ENCODE measurements around the gene KRT86. TPM values are rescaled to one million over a fixed set of nuclear protein-coding genes. Genes with fewer than 3 reads are reported as not detected.

Gene KRT86
- total RNA-seq, 1 donor from 2014 or later: not detected

- no peak for ATAC-seq (ENCODE audit: poor library complexity)
- intact Hi-C loops (cut with DNase I): no loop called here
- DNase-seq: no peak
Measured at GRCh38 chr12:52356762-52357580, 82.5 kb downstream of the KRT86 start.

Other genes starting within 250 kb of the KRT86 start
- 46.1 TPM for gene NR4A1, start 223.2 kb upstream of the KRT86 start, total RNA-seq
- gene ATG101, start 204.7 kb upstream of the KRT86 start, total RNA-seq: 23.5 TPM
- gene SMIM41, start 194.9 kb upstream of the KRT86 start, total RNA-seq: 0.35 TPM
- not detected for gene KRT80, start 82.6 kb upstream of the KRT86 start, total RNA-seq
- gene KRT7, start 41.4 kb upstream of the KRT86 start, total RNA-seq: 0.59 TPM
- not detected for gene KRT81, start 16.9 kb downstream of the KRT86 start, total RNA-seq
- not detected for gene KRT83, start 46.8 kb downstream of the KRT86 start, total RNA-seq
- not detected for gene KRT85, start 92.8 kb downstream of the KRT86 start, total RNA-seq
- not detected for gene KRT84, start 111.0 kb downstream of the KRT86 start, total RNA-seq
- not detected for gene KRT82, start 131.7 kb downstream of the KRT86 start, total RNA-seq
- not detected for gene KRT75, start 159.7 kb downstream of the KRT86 start, total RNA-seq
- not detected for gene KRT6B, start 177.5 kb downstream of the KRT86 start, total RNA-seq
- gene KRT6C, start 199.2 kb downstream of the KRT86 start, total RNA-seq: not detected
- not detected for gene KRT6A, start 218.6 kb downstream of the KRT86 start, total RNA-seq
- gene KRT5, start 245.7 kb downstream of the KRT86 start, total RNA-seq: not detected